ENCODE data around the gene PLET1.
"Not testable (repeated sequence)": the region's sequence is repeated elsewhere in the genome, so short reads cannot be mapped to it uniquely, and the experiment has no call there.

PLET1 gene

DNA sequence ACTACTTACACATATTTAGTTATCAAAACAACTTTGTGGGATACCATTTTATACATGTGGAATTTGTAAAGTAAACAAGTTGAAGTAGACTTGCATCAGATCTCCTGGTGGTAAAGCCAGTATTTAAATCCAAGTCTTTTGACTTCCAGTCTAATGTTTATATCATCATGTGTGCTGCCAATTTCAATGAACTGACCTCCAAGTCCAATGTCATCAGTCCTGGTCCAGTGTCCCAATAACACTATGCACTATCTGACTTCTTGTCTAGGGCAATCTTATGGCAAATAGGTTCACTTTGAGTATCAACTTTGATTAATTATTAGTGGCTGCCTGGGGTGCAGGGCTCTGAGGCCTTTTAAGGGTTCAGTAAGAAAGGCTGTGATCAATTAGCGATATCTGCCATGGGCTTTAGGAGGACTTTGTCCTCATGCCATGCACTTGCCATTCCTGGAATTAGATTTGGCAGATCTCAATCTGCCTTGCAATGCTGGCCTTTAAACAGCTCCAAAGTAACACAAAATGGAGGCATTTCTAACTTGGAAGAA, 44.0 kb downstream of the PLET1 start:
- DNase-seq (ENCODE audit: insufficient read length, low spot score), result no peak
- no peak for FAIRE-seq

DNA sequence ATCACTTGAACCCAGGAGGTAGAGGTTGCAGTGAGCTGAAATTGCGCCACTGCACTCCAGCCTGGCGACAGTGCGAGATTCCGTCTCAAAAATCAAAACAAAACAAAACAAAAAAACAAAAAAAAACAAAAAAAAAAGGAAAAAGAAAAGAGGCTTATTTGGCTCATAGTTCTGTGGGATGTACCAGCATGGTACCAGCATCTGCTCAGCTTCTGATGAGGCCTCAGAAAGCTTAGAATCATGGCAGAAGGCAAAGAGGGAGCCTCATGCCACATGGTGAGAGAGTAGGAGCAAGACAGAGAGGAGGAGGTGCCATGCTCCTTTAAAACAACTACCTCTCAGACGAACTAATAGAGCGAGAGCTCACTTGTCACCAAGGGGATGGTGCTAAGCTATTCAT, 45.0 kb downstream of the PLET1 start:
- FAIRE-seq, result no peak
- no peak for DNase-seq (ENCODE audit: insufficient read length, low spot score)

DNA sequence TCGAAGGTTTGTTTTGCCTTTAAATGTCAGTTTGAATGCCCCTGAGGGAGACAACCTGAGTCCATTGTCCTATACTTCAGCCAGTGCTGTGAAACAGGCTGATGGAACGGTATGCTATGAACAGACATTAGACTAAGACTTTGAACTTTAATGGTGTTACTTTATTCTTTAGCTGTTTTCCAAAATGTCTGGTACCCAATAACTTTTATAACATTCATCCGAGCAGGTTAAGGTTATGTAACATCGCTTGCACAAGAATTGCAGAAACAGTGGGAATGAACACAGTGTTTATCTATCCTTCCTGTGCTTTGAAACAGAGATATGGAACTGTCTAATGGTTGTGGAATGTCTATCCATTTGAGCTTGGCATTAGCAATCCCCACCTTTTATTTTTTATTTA, 46.9 kb downstream of the PLET1 start:
- no peak for FAIRE-seq
- no peak for DNase-seq (ENCODE audit: insufficient read length, low spot score)

DNA sequence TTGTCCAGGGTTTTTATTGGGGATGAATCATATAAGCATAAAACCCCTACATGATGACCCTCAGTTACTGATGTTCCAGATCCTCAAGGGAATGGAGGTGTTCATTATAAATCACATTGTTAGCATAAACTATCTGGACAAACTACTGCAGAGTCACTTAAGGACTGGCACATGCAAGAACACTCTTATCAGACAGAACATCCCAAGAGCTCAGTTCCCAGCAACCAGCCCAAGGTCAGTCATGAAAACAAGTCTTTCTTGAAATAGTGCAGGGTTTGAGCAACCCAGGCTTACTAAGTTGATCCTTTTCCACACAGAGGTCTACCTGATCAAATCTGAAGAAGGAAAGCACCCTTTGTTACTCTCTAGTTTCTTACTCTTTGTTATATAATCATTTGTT, 48.0 kb downstream of the PLET1 start:
- FAIRE-seq (no peak), DNase-seq (ENCODE audit: insufficient read length, low spot score) (no peak)

DNA sequence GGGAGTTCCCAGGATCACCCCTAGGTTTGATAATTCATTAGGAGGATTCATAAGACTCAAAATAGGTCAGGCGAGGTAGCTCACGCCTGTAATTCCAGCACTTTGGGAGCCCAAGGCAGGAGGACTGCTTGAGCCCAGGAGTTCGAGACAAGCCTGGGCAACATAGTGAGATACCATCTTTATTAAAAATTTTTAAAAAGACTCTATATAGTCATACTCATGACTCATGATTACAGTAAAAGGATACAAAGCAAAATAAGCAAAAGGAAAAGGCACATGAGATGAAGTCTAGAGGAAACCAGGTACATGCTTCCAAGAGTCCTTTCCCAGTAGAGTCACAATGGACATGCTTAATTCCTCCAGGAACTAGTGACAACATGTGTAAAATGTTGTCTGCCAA, 48.4 kb downstream of the PLET1 start:
- FAIRE-seq, result no peak
- no peak for DNase-seq (ENCODE audit: insufficient read length, low spot score)

DNA sequence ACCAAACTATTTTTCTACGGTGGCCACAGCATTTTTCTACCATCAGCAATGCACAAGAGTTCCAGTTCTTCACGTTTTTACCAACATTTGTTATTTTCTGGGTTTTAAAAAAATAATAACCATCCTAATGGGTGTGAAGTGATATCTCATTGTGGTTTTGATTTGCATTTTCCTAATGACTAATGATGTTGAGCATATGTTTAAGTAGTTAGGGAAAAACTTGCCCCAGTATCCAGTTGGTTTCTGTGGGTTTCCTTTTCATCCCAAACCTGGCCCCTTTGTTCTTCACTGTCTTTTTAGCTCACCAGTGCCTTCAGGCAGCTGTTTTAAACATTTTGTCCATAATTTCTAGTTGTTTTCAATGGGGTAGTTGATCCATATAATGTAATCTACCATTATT, 49.1 kb downstream of the PLET1 start:
- DNase-seq (ENCODE audit: insufficient read length, low spot score), result no peak
- peak; percentile 45 for FAIRE-seq

DNA sequence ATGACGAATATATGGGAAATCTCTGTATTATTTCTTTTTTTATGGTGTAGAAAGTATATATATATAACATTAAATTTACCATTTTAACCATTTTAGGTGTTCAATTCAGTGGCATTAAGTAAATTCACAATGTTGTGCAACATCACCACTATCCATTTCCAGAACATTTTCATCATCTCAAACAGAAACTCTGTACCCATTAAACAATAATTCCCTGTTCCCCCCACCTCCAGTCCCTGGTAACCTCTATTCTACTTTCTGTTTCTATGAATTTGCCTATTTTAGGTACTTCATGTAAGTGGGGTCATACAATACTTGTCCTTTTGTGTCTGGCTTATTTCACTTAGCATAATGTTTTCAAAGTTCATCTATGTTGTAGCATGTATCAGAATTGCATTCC, 49.8 kb downstream of the PLET1 start:
- DNase-seq (ENCODE audit: insufficient read length, low spot score) (no peak), FAIRE-seq (no peak)

DNA sequence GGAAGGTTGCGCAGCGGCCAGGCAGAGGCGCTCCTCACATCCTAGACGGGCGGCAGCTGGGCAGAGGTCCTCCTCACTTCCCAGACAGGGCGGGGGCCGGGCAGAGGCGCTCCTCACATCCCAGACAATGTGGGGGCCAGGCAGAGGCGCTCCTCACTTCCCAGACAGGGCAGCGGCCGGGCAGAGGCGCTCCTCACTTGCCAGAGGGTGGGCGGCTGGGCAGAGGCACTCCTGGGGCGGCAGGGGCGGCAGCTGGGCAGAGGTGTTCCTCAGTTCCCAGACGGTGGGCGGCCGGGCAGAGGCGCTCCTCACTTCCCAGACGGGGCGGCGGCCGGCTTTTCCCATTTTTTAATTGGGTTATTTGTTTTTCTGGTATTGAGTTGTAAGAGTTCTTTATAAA, 54.6 kb downstream of the PLET1 start:
- FAIRE-seq, result no peak

DNA sequence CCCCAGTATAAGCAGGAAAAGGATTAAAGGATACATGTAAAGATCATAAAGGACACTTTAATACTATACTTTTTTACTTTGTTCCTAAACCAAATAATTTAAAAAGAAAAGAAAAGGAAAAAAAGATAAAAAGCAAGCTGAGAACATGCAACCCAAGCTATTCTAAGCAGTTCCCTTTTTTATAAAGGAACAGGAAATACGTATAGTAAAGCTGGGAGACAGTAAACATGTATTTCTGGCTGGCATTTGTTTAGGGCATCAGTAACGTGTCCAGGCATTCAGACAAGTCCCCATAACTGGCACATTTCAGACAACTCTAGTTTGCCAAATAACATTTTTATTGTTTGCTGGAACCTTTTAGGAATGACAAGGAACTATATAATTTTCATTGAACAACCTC, 60.4 kb downstream of the PLET1 start:
- FAIRE-seq, result no peak
- no peak for DNase-seq (ENCODE audit: insufficient read length, low spot score)

More for the DNA sequence above, 54.6 kb downstream of the PLET1 start:
- no peak for DNase-seq (ENCODE audit: insufficient read length, low spot score)

DNA sequence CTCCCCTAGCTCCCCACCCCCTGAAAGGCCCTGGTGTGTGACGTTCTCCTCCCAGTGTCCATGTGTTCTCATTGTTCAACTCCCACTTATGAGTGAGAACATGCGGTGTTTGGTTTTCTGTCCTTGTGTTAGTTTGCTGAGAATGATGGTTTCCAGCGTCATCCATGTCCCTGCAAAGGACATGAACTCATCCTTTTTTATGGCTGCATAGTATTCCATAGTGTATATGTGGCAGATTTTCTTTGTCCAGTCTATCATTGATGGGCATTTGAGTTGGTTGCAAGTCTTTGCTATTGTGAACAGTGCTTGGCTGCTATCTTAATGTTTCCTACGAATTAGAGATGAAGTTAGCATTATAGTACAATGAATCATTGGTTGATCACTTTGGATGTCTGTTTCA, 61.6 kb downstream of the PLET1 start:
- not testable (repeated sequence) for FAIRE-seq; DNase-seq (ENCODE audit: insufficient read length, low spot score)
